ENCODE results near the gene FRYL. TPM values are rescaled to one million over a fixed set of nuclear protein-coding genes. Genes with fewer than 3 reads are reported as not detected.

The FRYL gene
- total RNA-seq, 1 experiment from 2014 or later, result 59.5 TPM

- no peak for DNase-seq (ENCODE audit: low read depth)
Measured at GRCh38 chr4:48558819-48559218, 221.3 kb downstream of the FRYL start.

DNA sequence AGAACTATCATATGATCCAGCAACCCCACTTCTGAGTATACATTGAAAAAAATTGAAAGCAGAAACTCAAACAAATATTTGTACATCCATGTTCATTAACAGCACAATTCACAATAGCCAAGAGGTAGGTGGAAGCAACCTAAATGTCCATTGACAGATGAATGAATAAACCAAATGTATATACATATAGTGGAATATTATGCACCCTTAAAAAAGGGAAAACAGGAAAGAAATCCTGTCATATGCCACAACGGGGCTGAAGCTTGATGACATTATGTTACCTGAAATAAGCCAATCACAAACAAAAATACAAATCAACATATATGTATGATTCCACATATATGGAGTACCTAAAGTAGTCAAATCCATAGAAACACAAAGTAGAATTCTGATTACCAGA, 222.1 kb downstream of the FRYL start:
- DNase-seq (ENCODE audit: low read depth), result no peak

GRCh38 chr4:48557478-48557877, 222.6 kb downstream of the FRYL start:
- no peak for DNase-seq (ENCODE audit: low read depth)

GRCh38 chr4:48556268-48556667, 223.8 kb downstream of the FRYL start:
- no peak for DNase-seq (ENCODE audit: low read depth)

GRCh38 chr4:48554606-48555005, 225.5 kb downstream of the FRYL start:
- no peak for DNase-seq (ENCODE audit: low read depth)

DNA sequence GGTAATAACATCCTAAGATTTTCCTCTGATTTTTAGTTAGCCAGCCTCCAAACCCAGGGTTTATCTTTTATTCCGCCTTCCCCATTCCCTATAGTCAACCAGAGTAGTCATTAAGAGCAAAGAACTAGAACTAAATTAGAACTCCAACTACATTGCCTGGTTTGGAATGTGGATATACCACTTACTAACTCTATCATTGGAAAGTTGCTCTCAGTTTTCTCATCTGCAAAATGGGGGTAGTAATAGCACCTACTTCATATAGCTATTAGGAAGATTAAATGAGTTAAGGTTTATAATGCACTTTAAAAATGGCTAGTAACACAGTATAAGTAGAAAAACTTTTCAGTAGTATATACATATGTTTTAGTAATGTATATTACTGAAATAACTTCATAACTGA, 226.4 kb downstream of the FRYL start:
- DNase-seq (ENCODE audit: low read depth), result no peak

- peak; percentile 31 for DNase-seq (ENCODE audit: low read depth)
Measured at GRCh38 chr4:48546336-48546735, 233.7 kb downstream of the FRYL start.

DNA sequence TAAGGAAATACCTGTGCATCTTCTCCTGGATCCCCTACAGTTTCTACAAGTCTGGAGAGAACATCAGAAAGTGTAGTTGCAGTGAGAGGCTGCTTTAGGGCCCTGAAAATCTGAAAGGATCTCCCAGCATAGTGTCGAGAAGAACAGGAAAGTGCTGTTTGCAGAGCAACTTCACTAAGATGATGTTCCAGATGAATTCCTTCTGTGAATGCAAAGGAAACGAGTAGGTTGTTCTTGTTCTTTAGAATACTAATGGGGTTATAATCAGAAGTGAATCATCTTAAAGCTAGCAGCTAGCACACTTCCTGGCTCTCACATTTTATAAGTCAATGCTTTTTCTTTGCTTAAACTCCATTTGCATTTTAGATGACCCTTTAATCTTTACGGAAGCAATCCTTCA, 236.3 kb downstream of the FRYL start:
- no peak for DNase-seq (ENCODE audit: low read depth)

DNA sequence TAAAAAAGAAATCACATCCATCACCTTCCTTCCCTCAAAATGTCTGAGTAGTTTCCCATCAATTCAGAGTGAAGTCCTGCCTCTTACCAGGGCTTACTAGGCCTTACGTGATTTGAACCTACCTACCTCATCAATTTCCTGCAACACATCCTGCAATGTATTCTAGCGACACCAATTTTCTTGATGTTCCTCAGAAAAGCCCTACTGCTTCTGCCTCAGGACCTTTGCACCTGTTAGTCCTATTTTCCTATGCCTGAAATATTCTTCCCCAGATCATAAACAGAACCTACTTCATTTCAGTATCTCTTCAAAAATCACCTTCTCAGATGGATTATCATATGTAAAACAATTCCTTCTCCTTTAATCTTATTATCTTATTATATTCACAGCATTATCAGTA, 237.2 kb downstream of the FRYL start:
- DNase-seq (ENCODE audit: low read depth), result no peak

GRCh38 chr4:48539597-48539996, 240.5 kb downstream of the FRYL start:
- no peak for DNase-seq (ENCODE audit: low read depth)

GRCh38 chr4:48538358-48538757, 241.7 kb downstream of the FRYL start:
- no peak for DNase-seq (ENCODE audit: low read depth)

DNA sequence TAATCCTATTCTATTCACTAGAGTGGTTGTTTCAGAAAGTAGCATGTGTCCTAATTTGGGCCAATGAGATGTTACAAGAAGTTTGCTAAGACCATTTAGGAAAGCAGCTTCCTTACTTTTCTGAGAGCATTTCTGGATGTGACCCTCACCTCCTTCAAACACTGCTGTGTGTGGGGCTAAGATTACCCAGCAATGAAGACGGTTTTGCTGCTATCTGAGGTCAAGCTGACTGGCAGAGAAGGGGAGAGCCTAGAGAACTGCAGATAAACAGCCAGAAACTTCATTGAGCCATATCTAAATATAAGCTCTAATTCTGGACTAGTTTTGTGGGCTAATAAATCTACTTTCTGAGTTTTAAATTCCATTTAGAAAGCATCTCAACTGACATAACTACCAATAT, 253.7 kb downstream of the FRYL start:
- DNase-seq (ENCODE audit: low read depth), result no peak

DNA sequence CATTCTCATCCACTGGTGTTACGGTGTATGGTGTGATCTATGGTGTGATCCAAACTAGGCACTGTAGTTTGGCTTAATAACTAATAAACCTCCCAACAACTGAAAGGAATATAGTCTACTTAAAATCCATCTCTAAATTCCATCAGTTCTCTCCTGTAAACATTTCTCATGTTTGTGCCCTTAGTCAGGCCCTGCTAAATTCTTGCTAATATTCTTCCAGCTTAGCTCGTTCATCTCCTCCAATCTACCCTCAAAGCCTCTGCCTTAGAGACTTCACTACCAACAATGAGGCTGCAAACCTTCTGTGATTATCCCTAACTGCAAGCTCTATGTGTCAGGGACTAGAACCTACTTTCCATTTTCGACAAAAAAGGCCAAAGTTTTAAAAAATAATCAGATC, 261.9 kb downstream of the FRYL start:
- DNase-seq (ENCODE audit: low read depth), result no peak

GRCh38 chr4:48509543-48509942, 270.5 kb downstream of the FRYL start:
- DNase-seq (ENCODE audit: low read depth), result peak; percentile 1

- no peak for DNase-seq (ENCODE audit: low read depth)
Measured at GRCh38 chr4:48506716-48507115, 273.4 kb downstream of the FRYL start.

- no peak for DNase-seq (ENCODE audit: low read depth)
Measured at GRCh38 chr4:48504352-48504751, 275.7 kb downstream of the FRYL start.

DNA sequence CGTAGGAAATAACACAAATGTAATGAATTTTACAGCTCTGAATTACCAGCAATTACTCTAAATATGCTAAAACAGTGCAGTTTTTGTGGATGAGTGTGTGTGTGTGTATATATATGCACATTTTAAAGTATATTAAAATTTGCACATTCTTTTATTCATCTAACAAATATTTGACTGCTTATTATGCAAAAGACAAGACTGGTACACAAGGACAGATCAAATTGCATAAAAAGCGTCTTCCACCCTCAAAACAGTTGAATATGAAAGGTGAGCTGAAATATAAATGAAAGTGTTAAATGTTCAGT, 276.1 kb downstream of the FRYL start:
- no peak for DNase-seq (ENCODE audit: low read depth)

- DNase-seq (ENCODE audit: low read depth), result no peak
Measured at GRCh38 chr4:48503233-48504025, 276.6 kb downstream of the FRYL start.

DNA sequence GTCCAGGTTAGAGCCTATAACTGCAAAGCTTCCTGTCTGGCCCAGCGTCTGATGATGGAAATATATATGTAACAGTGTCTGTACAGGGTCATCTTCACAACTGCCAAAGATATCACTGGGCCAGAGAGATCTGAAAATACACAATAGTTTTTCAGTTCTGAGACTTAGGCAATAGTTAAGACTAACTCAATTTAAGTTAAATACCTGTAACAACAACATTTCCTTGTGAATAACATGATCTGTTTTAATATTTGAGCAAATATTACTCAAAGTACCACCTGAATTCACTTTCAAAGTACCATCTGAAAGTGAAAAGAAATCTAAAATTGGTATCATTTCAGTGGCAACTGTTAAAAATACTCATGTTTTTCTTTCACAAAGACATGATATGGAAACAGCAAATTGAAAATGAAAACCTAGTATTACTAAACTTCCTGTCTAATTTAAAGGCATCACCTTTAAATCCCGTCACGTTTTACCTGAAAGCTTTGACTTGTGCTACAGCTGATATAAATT, 280.5 kb downstream of the FRYL start:
- DNase-seq (ENCODE audit: low read depth), result no peak

DNA sequence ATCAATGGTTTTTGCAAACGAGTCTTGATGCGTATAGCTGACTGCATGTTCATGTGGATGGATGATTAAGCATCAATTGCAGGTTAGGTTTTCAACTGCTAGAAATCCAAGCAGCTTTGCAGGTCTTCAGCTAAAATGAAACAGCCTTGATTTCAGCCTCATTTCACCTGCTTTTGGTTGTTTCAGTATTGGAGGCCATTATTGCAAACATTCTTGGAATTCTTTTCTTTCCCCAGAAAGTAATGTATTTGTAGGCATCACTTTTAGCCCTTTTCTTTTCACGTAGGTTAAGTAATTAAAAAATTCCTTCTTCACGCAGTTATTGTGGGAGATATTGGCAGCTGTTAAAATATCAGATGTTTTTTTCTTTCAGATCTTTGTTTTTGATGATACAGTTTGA, 281.2 kb downstream of the FRYL start:
- DNase-seq (ENCODE audit: low read depth), result no peak

DNA sequence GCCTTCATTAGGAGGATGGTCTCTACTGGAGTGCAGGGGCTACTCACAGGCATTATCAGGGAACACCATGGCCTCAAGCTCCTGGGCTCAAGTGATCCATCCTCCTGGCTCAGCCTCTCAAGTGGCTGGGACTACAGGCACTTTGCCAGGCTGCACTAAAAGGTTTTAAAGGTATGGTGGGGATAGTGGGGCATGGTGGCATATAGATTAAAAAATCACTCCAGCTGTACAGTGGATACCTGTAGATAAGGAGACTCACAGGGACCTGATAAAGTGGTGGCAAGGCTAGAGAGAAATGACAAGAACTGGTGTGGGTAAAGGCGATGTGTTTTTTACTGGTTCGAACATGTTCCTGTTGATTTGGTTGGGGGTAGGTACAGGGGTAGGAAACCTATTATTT, 284.1 kb downstream of the FRYL start:
- DNase-seq (ENCODE audit: low read depth), result no peak

GRCh38 chr4:48493452-48494100, 286.5 kb downstream of the FRYL start:
- DNase-seq (ENCODE audit: low read depth), result no peak

GRCh38 chr4:48491514-48492176, 288.4 kb downstream of the FRYL start:
- no peak for DNase-seq (ENCODE audit: low read depth)

All from LHCN-M2 (cell line).